Left lung (tissue), 14 donors: Measurements from ENCODE around the gene SLC10A7. TPM values are rescaled to one million over a fixed set of nuclear protein-coding genes. Genes with fewer than 3 reads are reported as not detected.

Source experiments
- ATAC-seq: fragments of 200-7000 bp; cut with Tn5 transposase; one replicate; pipeline ENCODE4 v1.9.1; 2020; ENCODE audit warnings: moderate library complexity
- DNase-seq, 4 donors: peaks; one replicate each; pipeline ENCODE4 v3.0.0-alpha.2; 2013 to 2020
- H3K27ac ChIP-seq, 2 donors: fragments of 200-600 bp; sonication (generic) in 1 of 2; one replicate each; pipeline versions ENCODE4 v1.5.0 to v1.8.0; 2020 to 2021
- H3K27me3 ChIP-seq, 2 donors: fragments of 200-600 bp; sonication (generic) in 1 of 2; one replicate each; pipeline versions ENCODE4 v1.5.0 to v1.8.0; 2020 to 2021
- H3K36me3 ChIP-seq, 2 donors: fragments of 200-600 bp; sonication (generic) in 1 of 2; one replicate each; pipeline versions ENCODE4 v1.5.0 to v1.8.0; 2020 to 2021
- H3K4me1 ChIP-seq, 2 donors: fragments of 200-600 bp; one replicate each; pipeline ENCODE4 v1.8.0; 2021
- H3K4me3 ChIP-seq, 2 donors: fragments of 200-600 bp; sonication (generic) in 1 of 2; one replicate each; pipeline versions ENCODE4 v1.5.0 to v1.8.0; 2020 to 2021; ENCODE audit warnings: mild to moderate bottlenecking in 1 of 2
- H3K9me3 ChIP-seq, 2 donors: fragments of 200-600 bp; sonication (generic) in 1 of 2; one replicate each; pipeline versions ENCODE4 v1.5.0 to v1.8.0; 2020 to 2021
- intact Hi-C, 2 donors: fragments of 100-400 bp; cut with DNase I; formaldehyde crosslinking; loops; one replicate each; pipeline versions ENCODE4 v1.11.2 to v1.14.2; 2022
- long read RNA-seq, 12 donors: library from polyadenylated mRNA in 2 of 12; unstranded in 2 of 12; transcript quantifications; one replicate each; pipeline ENCODE4 v2.0.0 and lab custom pipeline, GENCODE V29; 2019 to 2026
- polyA plus RNA-seq, 6 donors: library from polyadenylated mRNA; unstranded; fragments of 120-200 nt; gene quantifications; one replicate each; pipeline ENCODE4 v1.2.1, GENCODE V29; 2013; ENCODE audit not compliant: insufficient read length in 6 of 6
- total RNA-seq, 2 donors: library from RNA; stranded (reverse); fragmentation: NEBNext Ultra II Directional; extraction: Animal tissue kit (Norgen Biotek cat#: 25700); gene quantifications; one replicate each; pipeline ENCODE4 v1.2.1, GENCODE V29; 2021
- TF ChIP-seq, protein P1 (sequence below), 2 donors: fragments of 200-600 bp; sonication (generic) in 1 of 2; IDR thresholded peaks; one replicate each; pipeline versions ENCODE4 v1.5.0 to v1.8.0; 2021; ENCODE audit warnings: antibody characterized with exemption in 2 of 2
- donor health status: DM: no; HTN: yes; CAD: no.
- donor health status: DM: no; HTN: no; CAD: no.

The SLC10A7 gene, protein sequence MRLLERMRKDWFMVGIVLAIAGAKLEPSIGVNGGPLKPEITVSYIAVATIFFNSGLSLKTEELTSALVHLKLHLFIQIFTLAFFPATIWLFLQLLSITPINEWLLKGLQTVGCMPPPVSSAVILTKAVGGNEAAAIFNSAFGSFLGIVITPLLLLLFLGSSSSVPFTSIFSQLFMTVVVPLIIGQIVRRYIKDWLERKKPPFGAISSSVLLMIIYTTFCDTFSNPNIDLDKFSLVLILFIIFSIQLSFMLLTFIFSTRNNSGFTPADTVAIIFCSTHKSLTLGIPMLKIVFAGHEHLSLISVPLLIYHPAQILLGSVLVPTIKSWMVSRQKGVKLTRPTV
- 10 to 100 TPM; 17.7 to 22.0 TPM for total RNA-seq
- polyA plus RNA-seq: 10 to 100 TPM; 16.3 to 19.1 (median 18.1) TPM
- long read RNA-seq, donor 1, partial matches to known transcripts: 0 of 4 reads
- long read RNA-seq, donor 1, other reads (novel, unspliced or antisense): 0 of 4 reads
- long read RNA-seq, donor 2, partial matches to known transcripts: 0 of 1 reads
- long read RNA-seq, donor 2, other reads (novel, unspliced or antisense): 0 of 1 reads
- long read RNA-seq, donor 3, partial matches to known transcripts: 0 of 2 reads
- long read RNA-seq, donor 3, other reads (novel, unspliced or antisense): 0 of 2 reads
- long read RNA-seq, donor 4, partial matches to known transcripts: 0 of 2 reads
- long read RNA-seq, donor 4, other reads (novel, unspliced or antisense): 1 of 2 reads
- long read RNA-seq, donor 5, partial matches to known transcripts: 0 of 2 reads
- long read RNA-seq, donor 5, other reads (novel, unspliced or antisense): 0 of 2 reads
- long read RNA-seq, donor 6, partial matches to known transcripts: 0 of 3 reads
- long read RNA-seq, donor 6, other reads (novel, unspliced or antisense): 0 of 3 reads
- long read RNA-seq, donor 7, partial matches to known transcripts: 0 of 1 reads
- long read RNA-seq, donor 7, other reads (novel, unspliced or antisense): 0 of 1 reads
- long read RNA-seq, donor 8, partial matches to known transcripts: 0 of 1 reads
- long read RNA-seq, donor 8, other reads (novel, unspliced or antisense): 0 of 1 reads
- long read RNA-seq, donor 9: 0 reads
- long read RNA-seq, donor 10, partial matches to known transcripts: 0 of 2 reads
- long read RNA-seq, donor 10, other reads (novel, unspliced or antisense): 1 of 2 reads
- long read RNA-seq, donor 11: 0 reads
- long read RNA-seq, donor 12, partial matches to known transcripts: 0 of 1 reads
- long read RNA-seq, donor 12, other reads (novel, unspliced or antisense): 0 of 1 reads

DNA sequence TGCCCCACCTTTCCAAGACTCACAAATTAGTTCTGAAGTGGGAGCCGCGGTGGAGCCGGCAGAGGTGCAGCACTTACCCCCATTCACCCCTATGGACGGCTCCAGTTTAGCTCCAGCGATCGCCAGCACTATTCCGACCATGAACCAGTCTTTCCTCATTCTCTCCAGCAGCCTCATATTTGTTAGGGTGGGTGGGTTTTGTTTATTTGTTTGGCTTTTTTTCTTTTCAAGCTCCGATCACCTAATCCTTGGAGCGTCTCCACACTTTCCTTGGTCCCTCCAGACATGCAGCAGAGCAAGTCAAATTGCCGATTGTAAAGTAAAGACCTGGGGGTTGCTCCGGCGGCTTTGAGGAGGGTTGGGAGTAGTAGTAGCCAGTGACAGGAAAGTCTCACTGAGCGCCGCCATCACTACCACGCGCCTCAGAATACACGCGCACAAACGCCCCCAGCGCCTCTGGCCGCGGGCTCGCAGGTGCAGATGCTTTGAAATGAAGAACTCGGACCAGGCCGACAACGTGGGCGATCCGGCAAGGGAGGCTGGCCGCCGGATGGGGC, at the start of gene SLC10A7:
Gene SLC10A7, minus strand, starts transcription at position 400 of the 557 bp plus-strand sequence. Its CDS starts 223 bp downstream, at position 177.
- H3K4me3 ChIP-seq: peak within 1 kb of the TSS; percentile 86 to 89
- peaks cover 8 to 26% of the 10 kb centered on the region in 2 donors for H3K4me1 ChIP-seq
- H3K9me3 ChIP-seq: no peaks in the 10 kb centered on the region
- no peaks in the 10 kb centered on the region for H3K36me3 ChIP-seq
- TF ChIP-seq, protein P1, sequence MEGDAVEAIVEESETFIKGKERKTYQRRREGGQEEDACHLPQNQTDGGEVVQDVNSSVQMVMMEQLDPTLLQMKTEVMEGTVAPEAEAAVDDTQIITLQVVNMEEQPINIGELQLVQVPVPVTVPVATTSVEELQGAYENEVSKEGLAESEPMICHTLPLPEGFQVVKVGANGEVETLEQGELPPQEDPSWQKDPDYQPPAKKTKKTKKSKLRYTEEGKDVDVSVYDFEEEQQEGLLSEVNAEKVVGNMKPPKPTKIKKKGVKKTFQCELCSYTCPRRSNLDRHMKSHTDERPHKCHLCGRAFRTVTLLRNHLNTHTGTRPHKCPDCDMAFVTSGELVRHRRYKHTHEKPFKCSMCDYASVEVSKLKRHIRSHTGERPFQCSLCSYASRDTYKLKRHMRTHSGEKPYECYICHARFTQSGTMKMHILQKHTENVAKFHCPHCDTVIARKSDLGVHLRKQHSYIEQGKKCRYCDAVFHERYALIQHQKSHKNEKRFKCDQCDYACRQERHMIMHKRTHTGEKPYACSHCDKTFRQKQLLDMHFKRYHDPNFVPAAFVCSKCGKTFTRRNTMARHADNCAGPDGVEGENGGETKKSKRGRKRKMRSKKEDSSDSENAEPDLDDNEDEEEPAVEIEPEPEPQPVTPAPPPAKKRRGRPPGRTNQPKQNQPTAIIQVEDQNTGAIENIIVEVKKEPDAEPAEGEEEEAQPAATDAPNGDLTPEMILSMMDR (IDR thresholded peaks at IDR 0.05): no peak
- ATAC-seq (peak; percentile 94), DNase-seq (peak; percentile 78 to 92 (median 80))
- peak within 1 kb of the TSS; percentile 72 to 84 for H3K27ac ChIP-seq
- intact Hi-C loops: no loop called here
- no peaks in the 10 kb centered on the region for H3K27me3 ChIP-seq

DNA sequence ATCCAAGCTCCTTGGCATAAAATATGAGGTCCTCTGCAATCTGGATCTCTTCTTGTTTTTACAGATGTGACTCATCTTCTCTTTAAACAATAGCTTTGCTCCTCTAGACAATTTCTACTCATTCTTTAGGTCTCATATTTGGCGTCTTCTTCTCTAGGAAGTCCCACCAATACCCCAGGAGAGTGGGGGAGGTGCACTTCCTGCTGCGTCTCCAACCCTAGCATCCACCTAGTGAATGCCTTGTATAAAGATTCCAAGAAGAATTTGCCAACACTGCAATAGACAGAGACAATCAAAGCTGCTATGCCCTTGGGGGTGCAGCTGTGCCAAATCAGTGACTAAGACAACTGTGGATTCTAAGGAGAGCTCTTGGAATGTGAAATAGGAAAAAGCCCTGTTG, 45.7 kb upstream of the SLC10A7 start:
- H3K4me3 ChIP-seq: no peak overlapping the region
- no peaks in the 10 kb centered on the region for H3K27me3 ChIP-seq
- no peaks in the 10 kb centered on the region for H3K9me3 ChIP-seq
- intact Hi-C loops: no loop called here
- ATAC-seq: no peak
- no peak for DNase-seq
- no peaks in the 10 kb centered on the region for H3K4me1 ChIP-seq
- no peak overlapping the region for H3K27ac ChIP-seq
- no peaks in the 10 kb centered on the region for H3K36me3 ChIP-seq
- TF ChIP-seq, protein P1 (IDR thresholded peaks at IDR 0.05): no peak

DNA sequence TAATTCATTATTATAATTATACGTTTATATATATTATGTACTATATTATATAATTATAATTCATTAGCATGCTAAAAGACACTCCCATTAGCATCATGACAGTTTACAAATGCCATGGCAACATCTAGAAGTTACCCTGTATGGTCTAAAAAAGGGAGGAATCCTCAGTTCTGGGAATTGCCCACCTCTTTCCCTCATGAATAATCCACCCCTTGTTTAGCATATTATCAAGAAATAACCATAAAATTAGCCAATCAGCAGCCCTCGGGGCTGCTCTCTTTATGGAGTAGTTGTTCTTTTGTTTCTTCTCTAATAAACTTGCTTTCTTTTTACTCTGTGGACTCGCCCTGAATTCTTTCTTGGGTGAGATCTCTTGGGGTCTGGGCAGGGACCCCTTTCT, 42.8 kb upstream of the SLC10A7 start:
- intact Hi-C loops: no loop called here
- Histone ChIP-seq H3K4me1 (no peaks in the 10 kb centered on the region), H3K9me3 (no peaks in the 10 kb centered on the region), H3K27ac (no peak overlapping the region), H3K36me3 (no peaks in the 10 kb centered on the region), H3K27me3 (no peaks in the 10 kb centered on the region), H3K4me3 (no peak overlapping the region)
- no peak for DNase-seq
- TF ChIP-seq, protein P1 (IDR thresholded peaks at IDR 0.05): no peak
- ATAC-seq: no peak

DNA sequence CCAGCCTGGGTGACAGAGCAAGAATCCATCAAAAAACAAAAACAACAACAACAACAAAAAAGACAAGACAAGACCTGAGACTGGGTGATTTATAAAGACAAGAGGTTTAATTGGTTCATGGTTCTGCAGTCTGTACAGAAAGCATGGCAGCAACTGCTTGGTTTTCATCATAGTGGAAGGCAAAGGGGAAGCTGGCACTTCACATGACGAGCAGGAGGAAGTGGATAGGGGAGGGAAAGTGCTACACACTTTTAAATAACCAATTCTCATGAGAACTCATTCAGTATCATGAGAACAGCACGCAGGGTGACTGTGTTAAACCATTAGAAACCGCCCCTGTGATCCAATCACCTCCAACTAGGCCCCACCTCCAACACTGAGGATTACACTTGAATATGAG, 28.4 kb upstream of the SLC10A7 start:
- Histone ChIP-seq H3K4me1 (no peaks in the 10 kb centered on the region), H3K4me3 (no peak overlapping the region), H3K27ac (no peak overlapping the region), H3K27me3 (no peaks in the 10 kb centered on the region), H3K9me3 (no peaks in the 10 kb centered on the region), H3K36me3 (no peaks in the 10 kb centered on the region)
- intact Hi-C loops: no loop called here
- no peak for DNase-seq
- TF ChIP-seq, protein P1 (IDR thresholded peaks at IDR 0.05): no peak
- no peak for ATAC-seq
